Stimulated activated CD8-positive, alpha-beta memory T cell treated with anti-CD3 and anti-CD28 coated beads, Interleukin-15, amount 100 ng/mL, for 4 hours (primary cell): ENCODE data around the gene CLEC16A.

ENCODE experiments used
- DNase-seq, 2 donors: peaks; one replicate each; pipeline ENCODE4 v3.0.0-alpha.2; 2020; ENCODE audit warnings: low read depth in 2 of 2

CLEC16A gene

GRCh38 chr16:11157143-11157542, 212.8 kb downstream of the CLEC16A start:
- no peak for DNase-seq

GRCh38 chr16:11158018-11158417, 213.7 kb downstream of the CLEC16A start:
- DNase-seq = no peak

- DNase-seq = no peak
These were observed 214.9 kb downstream of the CLEC16A start for GRCh38 chr16:11159282-11159681.

- no peak for DNase-seq
These were observed 216.3 kb downstream of the CLEC16A start for GRCh38 chr16:11160676-11161115.

GRCh38 chr16:11161439-11161838, 217.1 kb downstream of the CLEC16A start:
- DNase-seq = no peak

- DNase-seq = no peak
These were observed 217.6 kb downstream of the CLEC16A start for GRCh38 chr16:11161974-11162373.

GRCh38 chr16:11162586-11163268, 218.4 kb downstream of the CLEC16A start:
- no peak for DNase-seq

GRCh38 chr16:11163761-11164261, 219.4 kb downstream of the CLEC16A start:
- DNase-seq = no peak

- no peak for DNase-seq
These were observed 220.3 kb downstream of the CLEC16A start for GRCh38 chr16:11164482-11165270.

GRCh38 chr16:11165349-11165748, 221.0 kb downstream of the CLEC16A start:
- no peak for DNase-seq

- no peak for DNase-seq
These were observed 221.7 kb downstream of the CLEC16A start for GRCh38 chr16:11165894-11166665.

GRCh38 chr16:11167581-11167980, 223.2 kb downstream of the CLEC16A start:
- no peak for DNase-seq

GRCh38 chr16:11168386-11169051, 224.2 kb downstream of the CLEC16A start:
- no peak for DNase-seq

- no peak for DNase-seq
These were observed 225.3 kb downstream of the CLEC16A start for GRCh38 chr16:11169641-11170040.

GRCh38 chr16:11170201-11170600, 225.8 kb downstream of the CLEC16A start:
- DNase-seq = no peak

GRCh38 chr16:11170696-11171447, 226.5 kb downstream of the CLEC16A start:
- no peak for DNase-seq

GRCh38 chr16:11171448-11171709, 227.0 kb downstream of the CLEC16A start:
- no peak for DNase-seq

GRCh38 chr16:11171757-11172299, 227.5 kb downstream of the CLEC16A start:
- DNase-seq = no peak

GRCh38 chr16:11173426-11173825, 229.1 kb downstream of the CLEC16A start:
- DNase-seq = no peak

GRCh38 chr16:11174141-11174540, 229.8 kb downstream of the CLEC16A start:
- DNase-seq = no peak
